SK-N-SH (cell line): ENCODE data around the gene KEL. TPM values are rescaled to one million over a fixed set of nuclear protein-coding genes. Genes with fewer than 3 reads are reported as not detected.

Experiments
- CTCF ChIA-PET: fragments of 300-600, 350-600 bp; formaldehyde crosslinking; extraction: SDS; loops from one replicate; lab custom pipeline; 2021; lab: Yijun Ruan, JAX
- POLR2A ChIA-PET: fragments of 350-600 bp; sonication (Branson Sonifier 250); formaldehyde crosslinking; extraction: SDS; loops from one replicate; lab custom pipeline; 2020; ENCODE audit warnings: antibody characterized with exemption, inconsistent platforms; lab: Yijun Ruan, JAX
- DNase-seq: peaks from one replicate; pipeline ENCODE4 v3.0.0; 2012
- H2AFZ ChIP-seq: fragments of 200-600 bp; sonication (generic); 2 replicates; pipeline ENCODE4 v1.8.1; 2016; ENCODE audit warnings: antibody characterized with exemption, mild to moderate bottlenecking, low read depth
- H3F3A ChIP-seq: fragments of 200-600 bp; sonication (generic); replicated peaks from 2 replicates; pipeline ENCODE3; 2016; ENCODE audit warnings: antibody characterized with exemption, mild to moderate bottlenecking; ENCODE audit not compliant: insufficient read depth
- H3K27ac ChIP-seq, 2 experiments: fragments of 200-500 bp in 1 of 2; fragments of 200-600 bp in 1 of 2; sonication (Bioruptor generic) in 1 of 2; sonication (generic), shearing (Covaris generic) in 1 of 2; 2 replicates each; pipeline versions ENCODE4 v1.5.1 to v1.6.1; 2014 to 2016; ENCODE audit warnings: low read depth in 2 of 2, inconsistent platforms in 1 of 2, low read length in 1 of 2, mild to moderate bottlenecking in 1 of 2, mixed read lengths in 1 of 2
- H3K27me3 ChIP-seq: fragments of 200-600 bp; sonication (generic), shearing (Covaris generic); 2 replicates; pipeline ENCODE4 v1.6.1; 2016; ENCODE audit warnings: mixed run types; ENCODE audit not compliant: insufficient read depth
- H3K36me3 ChIP-seq, 2 experiments: fragments of 200-500 bp in 1 of 2; fragments of 200-600 bp in 1 of 2; sonication (Bioruptor generic) in 1 of 2; sonication (generic) in 1 of 2; replicated peaks in 1 of 2; 2 replicates each; pipeline versions ENCODE3 to v1.5.1; 2014 to 2016; ENCODE audit warnings: low read length in 1 of 2, mild to moderate bottlenecking in 1 of 2; ENCODE audit not compliant: insufficient read depth in 2 of 2, control insufficient read depth in 1 of 2
- H3K4me1 ChIP-seq, 2 experiments: fragments of 200-500 bp in 1 of 2; fragments of 200-600 bp in 1 of 2; sonication (Bioruptor generic) in 1 of 2; sonication (generic), shearing (Covaris generic) in 1 of 2; 2 replicates each; pipeline versions ENCODE4 v1.5.1 to v1.6.1; 2014 to 2016; ENCODE audit warnings: low read depth in 1 of 2, low read length in 1 of 2, mixed run types in 1 of 2; ENCODE audit not compliant: insufficient read depth in 2 of 2, control insufficient read depth in 1 of 2
- H3K4me2 ChIP-seq: fragments of 200-600 bp; sonication (generic), shearing (Covaris generic); 2 replicates; pipeline ENCODE4 v1.6.1; 2017; ENCODE audit warnings: mixed run types
- H3K4me3 ChIP-seq, 2 experiments: fragments of 200-500 bp in 1 of 2; fragments of 200-600 bp in 1 of 2; sonication (Bioruptor generic) in 1 of 2; sonication (generic), shearing (Covaris generic) in 1 of 2; 2 replicates each; pipeline versions ENCODE4 v1.5.1 to v1.8.1; 2014 to 2016; ENCODE audit warnings: low read depth in 2 of 2, inconsistent platforms in 1 of 2, low read length in 1 of 2, mild to moderate bottlenecking in 1 of 2, mixed read lengths in 1 of 2, moderate library complexity in 1 of 2
- H3K79me2 ChIP-seq: fragments of 200-600 bp; sonication (generic); 2 replicates; pipeline ENCODE4 v1.8.1; 2017; ENCODE audit warnings: mild to moderate bottlenecking; ENCODE audit not compliant: insufficient read depth
- H3K9ac ChIP-seq: fragments of 200-600 bp; sonication (generic); 2 replicates; pipeline ENCODE4 v1.6.1; 2017; ENCODE audit warnings: mixed run types
- H3K9me2 ChIP-seq: fragments of 200-600 bp; sonication (generic); 2 replicates; pipeline ENCODE4 v1.6.1; 2017; ENCODE audit warnings: mixed run types
- H3K9me3 ChIP-seq: fragments of 200-600 bp; sonication (generic); 2 replicates; pipeline ENCODE4 v1.6.1; 2017; ENCODE audit warnings: mixed run types, mild to moderate bottlenecking, moderate library complexity
- H4K20me1 ChIP-seq: fragments of 200-600 bp; sonication (generic); 2 replicates; pipeline ENCODE4 v1.6.1; 2017; ENCODE audit warnings: mild to moderate bottlenecking, mixed run types; ENCODE audit not compliant: insufficient read depth
- CTCF ChIP-seq: fragments of 200-600 bp; sonication (generic); IDR thresholded peaks from 2 replicates; pipeline ENCODE4 v1.6.1; 2017; ENCODE audit warnings: antibody characterized with exemption, mild to moderate bottlenecking, moderate library complexity
- EP300 ChIP-seq, 2 experiments: IDR thresholded peaks; 2 replicates each; pipeline versions ENCODE4 v1.4.0 to v1.6.1; 2012; ENCODE audit warnings: borderline replicate concordance in 1 of 2, low read depth in 1 of 2, low read length in 1 of 2
- EZH2phosphoT487 ChIP-seq: fragments of 200-600 bp; sonication (generic); IDR thresholded peaks from 2 replicates; pipeline ENCODE4 v1.6.1; 2017; ENCODE audit warnings: low read depth, mixed run types, mild to moderate bottlenecking, antibody characterized with exemption, moderate library complexity, borderline replicate concordance
- FOSL2 ChIP-seq: IDR thresholded peaks from 2 replicates; pipeline ENCODE4 v1.4.0; 2012; ENCODE audit warnings: low read depth, mild to moderate bottlenecking, moderate library complexity, borderline replicate concordance
- FOXJ3 ChIP-seq: sonication (generic); formaldehyde crosslinking; IDR thresholded peaks from 2 replicates; pipeline ENCODE4 v1.5.1; 2020; ENCODE audit warnings: mild to moderate bottlenecking, missing genetic modification reagents
- GABPA ChIP-seq: IDR thresholded peaks from 2 replicates; pipeline ENCODE4 v1.4.0; 2012; ENCODE audit warnings: low read depth, mild to moderate bottlenecking
- GATA2 ChIP-seq: sonication (generic); formaldehyde crosslinking; IDR thresholded peaks from 2 replicates; pipeline ENCODE4 v1.5.0; 2020; ENCODE audit warnings: mild to moderate bottlenecking, missing genetic modification reagents
- IRF3 ChIP-seq: fragments of 150-350 bp; IDR thresholded peaks from 2 replicates; pipeline ENCODE4 v1.6.1; 2016; ENCODE audit warnings: mild to moderate bottlenecking, low read depth, low read length
- JUND ChIP-seq: IDR thresholded peaks from 2 replicates; pipeline ENCODE4 v1.4.0; 2012
- MAX ChIP-seq: IDR thresholded peaks from 2 replicates; pipeline ENCODE4 v1.4.0; 2012; ENCODE audit warnings: low read depth
- NFIC ChIP-seq: IDR thresholded peaks from 2 replicates; pipeline ENCODE4 v1.4.0; 2012; ENCODE audit warnings: borderline replicate concordance
- POLR2AphosphoS5 ChIP-seq: IDR thresholded peaks from 2 replicates; pipeline ENCODE4 v1.6.1; 2012; ENCODE audit warnings: low read depth, low read length
- RAD21 ChIP-seq: IDR thresholded peaks from 2 replicates; pipeline ENCODE4 v1.6.1; 2012; ENCODE audit warnings: mild to moderate bottlenecking, low read length
- RFX5 ChIP-seq: IDR thresholded peaks from 2 replicates; pipeline ENCODE4 v1.6.1; 2012; ENCODE audit warnings: mild to moderate bottlenecking, improper control_type of control experiment, low read length
- SIN3A ChIP-seq: IDR thresholded peaks from 2 replicates; pipeline ENCODE4 v1.6.1; 2012; ENCODE audit warnings: low read depth, mild to moderate bottlenecking, low read length, moderate library complexity, borderline replicate concordance
- TCF12 ChIP-seq: IDR thresholded peaks from 2 replicates; pipeline ENCODE4 v1.4.0; 2012
- USF1 ChIP-seq: IDR thresholded peaks from 2 replicates; pipeline ENCODE4 v1.4.0; 2012; ENCODE audit warnings: low read depth, borderline replicate concordance
- USF2 ChIP-seq: fragments of 150-350 bp; IDR thresholded peaks from 2 replicates; pipeline ENCODE4 v1.6.1; 2017; ENCODE audit warnings: antibody characterized with exemption, low read length, low read depth, borderline replicate concordance
- YY1 ChIP-seq: IDR thresholded peaks from 2 replicates; pipeline ENCODE4 v1.4.0; 2012; ENCODE audit warnings: low read depth, mild to moderate bottlenecking
- ZBTB33 ChIP-seq: IDR thresholded peaks from 2 replicates; pipeline ENCODE4 v1.4.0; 2012; ENCODE audit warnings: low read depth, borderline replicate concordance
- WGBS: methylation state at CpG from one replicate; pipeline ENCODE4 v1.1.6; 2017; ENCODE audit warnings: low lambda C conversion rate; 5-methylcytosine and 5-hydroxymethylcytosine counted together
- polyA plus RNA-seq, 3 experiments: library from polyadenylated mRNA; depleted of rRNA; stranded (reverse); fragments of >200 nt; gene quantifications; 2 replicates each; pipeline ENCODE4 v1.2.3, GENCODE V29; 2012

Gene KEL
- polyA plus RNA-seq, 1 of the 3 experiments (the other 2 are of a cell fraction), result 0.05 TPM

GRCh38 chr7:142938611-142939010 is 23.6 kb downstream of the KEL start:
- H3K9me2 ChIP-seq, result no peaks in the 10 kb centered on the region
- no peak overlapping the region for H3K9ac ChIP-seq
- no peak overlapping the region for H2AFZ ChIP-seq
- peaks cover 39% of the 10 kb centered on the region for H3K27me3 ChIP-seq
- H3K36me3 ChIP-seq, result no peaks in the 10 kb centered on the region
- H3K27ac ChIP-seq, result no peak overlapping the region
- no peaks in the 10 kb centered on the region for H4K20me1 ChIP-seq
- 43% methylated on average over 4 of the region's 4 CpGs for WGBS
- CTCF ChIA-PET, result interaction anchor here (0.6 kb wide), 1 partner anchor 573 kb away, joined by 3 read pairs; no protein-coding TSS in a partner anchor
- DNase-seq, result no peak
- H3K79me2 ChIP-seq, result no peaks in the 10 kb centered on the region
- POLR2A ChIA-PET, result no interaction called here
- peaks cover 0 to 10% of the 10 kb centered on the region in 2 experiments; a peak in 2 of 4 replicates for H3K4me1 ChIP-seq
- no peak for TF ChIP-seq YY1
- no peak for TF ChIP-seq USF2
- no peak for TF ChIP-seq FOSL2
- TF ChIP-seq MAX, result no peak
- TF ChIP-seq RFX5, result no peak
- no peak for TF ChIP-seq FOXJ3 (CRISPR knock-in tag)
- TF ChIP-seq USF1, result no peak
- TF ChIP-seq EZH2phosphoT487, result no peak
- TF ChIP-seq EP300 (IDR thresholded peaks at IDR 0.05; ENCODE audit: borderline replicate concordance in 1 of 2, low read depth in 1 of 2, low read length in 1 of 2), result no peak
- no peak for TF ChIP-seq GABPA
- TF ChIP-seq POLR2AphosphoS5, result no peak
- TF ChIP-seq NFIC, result no peak
- no peak for TF ChIP-seq CTCF
- TF ChIP-seq IRF3, result no peak
- no peak for TF ChIP-seq RAD21
- no peak for TF ChIP-seq JUND
- no peak for TF ChIP-seq ZBTB33
- no peak for TF ChIP-seq TCF12
- TF ChIP-seq SIN3A, result no peak
- no peak for TF ChIP-seq GATA2 (CRISPR knock-in tag)
- no peaks in the 10 kb centered on the region for H3F3A ChIP-seq
- H3K4me3 ChIP-seq, result no peak overlapping the region
- no peaks in the 10 kb centered on the region for H3K9me3 ChIP-seq
- H3K4me2 ChIP-seq, result no peak overlapping the region
